HG03139 (cell line): ENCODE data around the gene MIDN.
"Not testable (repeated sequence)": the region's sequence is repeated elsewhere in the genome, so short reads cannot be mapped to it uniquely, and the experiment has no call there.

Experiments
- ATAC-seq: cut with Tn5 transposase; IDR thresholded peaks from one replicate; pipeline ENCODE4 v1.9.1; 2021; ENCODE audit not compliant: unreplicated experiment

Gene MIDN

DNA sequence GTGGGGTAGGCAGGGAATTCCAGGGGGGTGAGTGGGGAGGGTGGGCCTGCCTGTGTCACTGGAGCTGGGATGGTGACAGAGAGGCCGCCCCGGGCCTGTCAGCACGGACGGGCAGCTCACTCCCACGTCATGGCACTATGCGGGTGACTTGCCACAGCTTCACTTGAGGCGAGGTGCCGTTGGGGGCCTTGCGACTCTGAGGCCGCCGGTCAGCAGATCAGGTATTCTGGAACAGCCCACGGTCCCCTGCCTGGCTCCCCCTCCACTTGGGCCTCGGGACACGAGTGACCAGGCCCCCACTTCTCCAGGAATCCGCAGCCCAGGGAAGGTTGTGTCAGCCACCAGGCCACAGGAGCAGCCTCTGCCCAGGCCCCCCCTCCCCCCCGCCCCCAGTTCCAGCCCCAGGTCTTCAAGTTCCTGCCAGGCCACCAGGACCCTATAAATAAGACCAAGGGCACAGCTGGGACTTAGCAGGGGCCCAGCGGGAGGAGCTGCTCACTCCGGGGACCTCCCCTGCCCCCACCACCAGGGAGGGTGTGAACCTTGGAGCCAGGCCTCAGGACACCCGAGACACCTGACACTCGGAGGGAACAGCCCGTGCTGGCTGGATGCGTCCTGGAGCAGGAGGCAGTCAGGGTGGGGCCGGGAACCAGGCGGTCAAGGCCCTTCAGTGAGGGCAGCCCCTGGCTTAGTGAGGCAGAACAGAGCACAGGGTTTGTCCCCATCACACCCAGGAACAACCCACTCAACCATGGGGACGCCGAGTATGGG is 2.7 kb upstream of the MIDN start:
- ATAC-seq = no peak

DNA sequence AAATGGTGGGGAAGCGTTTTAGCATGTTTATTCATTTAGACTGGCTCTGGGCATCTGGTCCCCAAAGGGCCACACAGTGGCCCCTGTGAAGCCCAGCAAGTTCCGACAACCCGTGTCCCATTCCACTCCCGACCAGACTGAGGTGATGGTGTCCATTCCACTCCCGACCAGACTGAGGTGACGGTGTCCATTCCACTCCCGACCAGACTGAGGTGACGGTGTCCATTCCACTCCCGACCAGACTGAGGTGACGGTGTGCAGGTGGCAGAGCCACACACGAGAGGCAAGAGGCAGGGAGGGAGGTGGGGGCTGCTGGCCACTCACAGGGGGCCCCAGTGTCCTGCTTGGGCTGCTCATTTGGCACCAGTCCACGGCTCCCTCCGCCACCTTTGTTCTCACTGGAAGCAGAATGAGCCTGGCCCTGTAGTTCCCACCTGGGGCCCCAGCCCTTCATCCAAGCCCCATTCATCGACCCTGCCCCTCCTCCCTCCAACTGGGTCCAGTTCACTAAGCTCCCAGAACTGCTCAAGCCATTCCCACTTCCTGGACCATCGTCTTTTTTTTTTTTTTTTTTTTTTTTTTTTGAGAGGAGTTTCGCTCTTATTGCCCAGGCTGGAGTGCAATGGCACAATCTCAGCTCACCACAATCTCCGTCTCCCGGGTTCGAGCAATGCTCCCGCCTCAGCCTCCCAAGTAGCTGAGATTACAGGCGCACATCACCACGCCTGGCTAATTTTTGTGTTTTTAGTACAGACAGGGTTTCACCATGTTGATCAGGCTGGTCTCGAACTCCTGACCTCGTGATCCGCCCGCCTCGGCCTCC is 1.9 kb upstream of the MIDN start:
- ATAC-seq = not testable (repeated sequence)

DNA sequence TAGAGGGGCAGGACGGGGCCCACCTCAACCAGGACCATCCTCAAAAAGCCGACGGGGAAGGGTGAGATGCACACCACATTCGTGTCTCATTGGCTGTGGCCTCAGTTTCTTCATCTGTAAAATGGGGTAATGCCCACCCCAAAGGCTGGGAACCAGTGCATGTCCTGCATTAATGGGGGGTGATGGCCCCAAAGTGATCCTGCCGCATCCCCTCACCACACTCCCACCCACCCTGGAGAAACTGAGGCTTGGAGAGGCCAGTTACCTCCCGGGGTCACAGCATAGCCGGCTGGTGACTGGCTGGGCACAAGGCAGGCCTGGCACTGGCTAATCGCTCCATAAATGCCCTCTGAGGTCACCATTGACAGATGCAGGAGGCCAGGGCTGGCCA is 640 bp upstream of the MIDN start:
- ATAC-seq = no peak

DNA sequence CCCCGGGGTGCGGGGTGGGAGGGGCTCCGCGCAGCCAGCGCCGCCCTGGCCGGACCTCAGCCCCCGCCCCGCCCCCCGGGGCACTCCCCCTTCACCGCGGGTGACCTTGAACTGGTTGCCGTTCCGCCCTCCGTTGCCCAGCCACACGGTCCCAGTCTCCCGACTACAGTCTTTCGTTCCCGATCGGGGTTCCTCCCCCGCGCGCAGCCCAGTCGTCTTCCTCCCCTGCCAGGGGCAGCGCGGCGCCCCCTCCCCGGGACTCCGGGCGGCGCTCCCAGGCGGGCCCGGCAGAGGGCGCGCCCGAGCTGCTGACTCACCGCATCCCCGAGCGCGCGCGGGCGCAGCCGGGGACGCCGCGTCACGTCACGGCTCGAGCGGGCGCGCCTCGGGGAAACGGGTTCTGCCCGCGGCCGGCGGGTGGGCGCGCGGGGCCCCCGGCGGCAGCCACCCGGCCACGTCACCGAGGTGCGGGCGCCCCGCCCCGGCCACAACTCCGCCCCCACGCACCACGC is 459 bp downstream of the MIDN start:
- peak; percentile 20 for ATAC-seq

DNA sequence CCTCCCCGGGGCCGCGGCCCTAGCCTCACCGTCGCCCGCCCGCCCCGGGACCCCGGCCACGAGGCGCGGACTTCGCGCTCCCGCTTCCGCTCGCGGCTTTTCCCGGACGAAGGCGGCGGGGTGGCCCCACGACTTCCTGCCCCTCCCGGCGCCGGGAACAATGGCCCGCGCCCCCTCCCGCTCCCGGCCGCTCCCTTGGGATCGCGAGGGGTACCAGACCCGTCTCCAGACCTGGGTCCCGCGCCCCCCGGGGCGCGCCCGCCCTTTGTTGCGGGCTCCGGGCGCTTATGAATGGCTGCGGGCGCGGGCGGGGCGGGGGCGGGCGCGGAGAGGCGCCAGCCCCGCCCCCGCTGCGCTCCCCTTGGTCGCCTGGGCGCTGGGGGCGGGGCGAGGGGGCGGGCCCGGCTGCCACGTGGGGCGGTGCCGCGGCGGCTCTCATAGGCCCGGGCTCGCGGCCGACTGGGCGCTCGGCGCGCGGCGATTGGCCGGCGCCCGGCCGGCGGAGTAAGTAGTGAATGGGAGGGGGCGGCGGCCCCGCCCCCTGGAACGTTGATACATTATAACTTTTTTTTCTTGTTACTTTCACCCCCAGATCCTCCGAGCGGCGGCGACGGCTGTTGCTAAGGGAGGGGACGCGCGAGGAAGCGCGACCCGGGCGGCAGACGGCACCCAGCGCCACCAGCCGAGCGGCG is 1.1 kb downstream of the MIDN start:
- ATAC-seq = peak; percentile 40

DNA sequence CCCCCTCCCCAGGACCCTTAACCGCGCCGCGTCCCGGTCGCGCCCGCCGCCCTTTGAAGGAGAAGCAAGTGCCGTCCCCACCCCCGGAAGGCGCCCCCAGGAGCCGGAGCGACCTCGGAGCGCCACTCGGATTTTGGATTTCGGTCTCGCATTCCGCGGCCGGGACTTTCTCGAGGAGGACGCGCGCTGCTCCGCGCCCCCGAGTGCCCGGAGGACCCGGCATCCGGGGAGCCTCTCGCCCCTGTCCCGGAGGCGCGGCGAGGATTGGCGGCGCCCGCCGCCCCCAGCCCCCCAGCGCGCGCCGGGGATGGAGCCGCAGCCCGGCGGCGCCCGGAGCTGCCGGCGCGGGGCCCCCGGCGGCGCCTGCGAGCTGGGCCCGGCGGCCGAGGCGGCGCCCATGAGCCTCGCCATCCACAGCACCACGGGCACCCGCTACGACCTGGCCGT is 1.6 kb downstream of the MIDN start:
- ATAC-seq = no peak

DNA sequence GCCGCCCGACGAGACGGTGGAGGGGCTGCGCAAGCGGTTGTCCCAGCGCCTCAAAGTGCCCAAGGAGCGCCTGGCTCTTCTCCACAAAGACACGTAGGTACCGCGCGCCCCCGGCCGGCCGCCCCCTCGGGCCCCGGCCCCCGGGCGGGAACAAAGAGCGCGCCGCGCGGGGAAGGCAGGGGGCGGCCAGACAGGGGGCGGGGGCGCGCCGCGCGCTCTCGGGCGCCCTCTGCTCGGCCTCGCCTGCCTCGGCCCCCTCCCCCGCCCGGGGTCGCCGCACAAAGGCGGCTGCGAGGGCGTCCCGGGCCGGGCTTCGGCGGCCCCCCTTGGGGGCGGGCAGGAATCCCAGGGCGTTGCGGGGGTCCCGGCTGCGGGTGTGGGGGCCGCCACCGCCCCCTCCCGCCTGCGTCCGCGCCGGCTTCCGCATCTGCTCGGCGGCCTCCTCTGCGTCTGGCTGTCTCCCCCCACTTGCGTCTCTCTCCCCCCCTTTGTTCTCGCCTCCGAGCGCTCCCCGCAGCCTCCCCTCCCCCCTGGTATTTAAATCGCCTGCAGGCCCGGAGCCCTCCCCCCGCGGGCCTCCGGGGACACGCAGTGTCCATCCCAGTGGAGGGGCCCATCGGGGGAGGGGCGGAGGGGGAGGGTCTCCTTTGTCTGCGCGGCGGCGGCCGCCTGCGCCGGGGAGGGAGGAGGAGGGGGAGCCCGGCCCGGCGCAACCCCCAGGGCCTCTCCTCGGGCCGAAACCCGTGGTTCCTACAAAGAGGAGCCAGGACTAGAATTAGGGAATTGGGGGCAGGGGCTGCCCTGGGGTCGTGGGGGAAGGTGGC is 2.3 kb downstream of the MIDN start:
- ATAC-seq = no peak

DNA sequence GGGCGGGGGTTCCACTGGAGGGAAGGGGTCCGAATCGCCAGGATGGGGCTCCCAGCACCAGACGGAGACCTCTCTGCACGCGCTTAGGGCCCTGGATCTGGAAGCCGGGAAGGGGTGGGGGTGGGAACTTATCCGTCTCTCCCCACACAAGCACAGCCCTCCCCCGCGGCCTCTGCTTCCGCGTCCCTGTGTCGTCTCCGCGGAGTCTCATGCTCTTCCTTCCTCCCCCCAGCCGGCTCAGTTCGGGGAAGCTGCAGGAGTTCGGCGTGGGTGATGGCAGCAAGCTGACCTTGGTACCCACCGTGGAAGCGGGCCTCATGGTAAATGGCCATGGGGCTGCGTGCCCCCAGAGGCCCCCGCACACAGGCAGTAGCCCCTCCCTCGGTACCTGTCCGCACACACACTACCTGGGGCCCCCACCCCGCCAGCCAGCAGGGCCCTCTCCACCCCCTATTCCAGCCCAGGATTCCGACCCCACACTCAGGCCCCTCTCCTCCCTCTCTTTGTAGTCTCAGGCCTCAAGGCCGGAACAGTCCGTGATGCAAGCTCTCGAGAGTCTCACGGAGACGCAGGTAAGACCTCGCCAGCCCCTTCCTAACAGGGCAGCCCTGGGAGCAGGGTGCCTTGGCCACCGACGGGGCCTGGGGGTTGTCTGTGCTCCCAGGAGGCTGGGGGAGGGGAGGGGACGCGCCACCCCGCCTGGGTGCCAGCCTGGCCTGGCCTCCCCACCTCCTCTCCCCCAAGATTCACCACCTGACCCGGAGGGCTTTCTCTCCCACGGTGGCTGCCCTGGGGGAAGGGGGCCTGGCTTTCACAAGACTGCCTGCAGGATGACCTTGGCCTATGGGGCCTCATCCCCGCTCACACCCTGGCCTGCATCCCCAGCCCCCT is 3.2 kb downstream of the MIDN start:
- no peak for ATAC-seq

DNA sequence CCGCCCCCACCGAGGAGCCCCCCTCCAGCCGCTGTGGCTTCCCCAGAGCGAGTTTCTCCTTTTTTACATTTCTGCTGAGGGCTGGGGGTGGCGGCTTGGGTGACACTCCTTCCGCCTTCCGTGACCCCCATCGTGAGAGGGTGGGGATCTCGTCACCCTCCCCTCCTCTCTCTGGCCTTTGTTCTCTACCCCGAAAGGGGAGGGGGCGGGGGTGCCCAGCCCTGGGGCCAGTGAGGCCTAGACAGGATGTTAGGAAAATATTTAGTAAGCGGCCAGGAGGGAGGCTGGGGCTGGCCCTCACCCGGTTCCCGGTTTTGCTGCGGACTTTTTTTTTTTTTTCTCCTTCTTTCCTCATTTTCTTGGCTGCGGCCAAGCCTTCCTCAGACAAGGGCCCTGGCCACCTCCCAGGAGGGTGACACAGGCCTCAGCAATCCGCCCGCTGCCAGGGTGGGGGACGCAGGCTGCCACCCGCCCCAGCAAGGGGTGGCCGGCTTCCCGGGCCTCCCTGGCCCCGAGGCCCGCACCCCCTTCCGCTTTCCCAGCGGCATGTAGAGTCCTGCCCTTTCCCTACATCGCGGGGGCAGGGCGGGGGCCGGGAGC is 3.9 kb downstream of the MIDN start:
- ATAC-seq = no peak

DNA sequence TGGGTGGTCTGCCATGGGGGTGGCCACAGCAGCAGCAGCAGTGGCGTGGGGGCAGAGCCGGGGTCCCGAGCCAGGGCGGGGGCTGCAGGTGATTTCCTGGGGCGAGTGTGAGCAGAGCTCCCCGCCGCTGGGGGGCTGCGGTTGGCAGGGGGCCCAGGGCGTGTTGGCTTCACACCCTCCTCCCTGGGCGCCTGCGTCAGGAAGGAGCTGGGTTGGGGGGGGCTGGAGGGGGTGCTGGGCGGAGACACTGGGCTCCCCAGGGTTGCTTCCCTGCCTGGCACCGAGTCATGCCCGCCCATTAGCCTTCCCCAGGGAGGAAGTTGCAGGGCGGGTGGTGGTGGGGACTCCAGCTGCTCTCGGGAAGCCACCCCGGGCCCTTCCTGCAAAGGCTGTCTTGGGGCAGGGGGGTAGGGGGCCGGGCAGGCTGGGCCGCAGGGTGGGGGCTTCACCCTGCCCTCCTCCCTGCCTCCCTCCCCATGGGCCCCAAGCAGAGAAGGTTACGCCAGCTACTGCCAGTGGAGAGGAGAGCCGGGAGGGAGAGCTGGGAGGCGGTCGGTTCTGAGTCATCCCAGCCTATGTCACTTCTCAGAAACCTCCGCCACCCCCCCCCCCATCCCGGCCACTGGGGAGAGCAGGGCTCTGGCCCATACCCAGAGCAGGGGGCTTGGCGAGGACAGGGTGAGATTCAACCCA is 4.6 kb downstream of the MIDN start:
- no peak for ATAC-seq

DNA sequence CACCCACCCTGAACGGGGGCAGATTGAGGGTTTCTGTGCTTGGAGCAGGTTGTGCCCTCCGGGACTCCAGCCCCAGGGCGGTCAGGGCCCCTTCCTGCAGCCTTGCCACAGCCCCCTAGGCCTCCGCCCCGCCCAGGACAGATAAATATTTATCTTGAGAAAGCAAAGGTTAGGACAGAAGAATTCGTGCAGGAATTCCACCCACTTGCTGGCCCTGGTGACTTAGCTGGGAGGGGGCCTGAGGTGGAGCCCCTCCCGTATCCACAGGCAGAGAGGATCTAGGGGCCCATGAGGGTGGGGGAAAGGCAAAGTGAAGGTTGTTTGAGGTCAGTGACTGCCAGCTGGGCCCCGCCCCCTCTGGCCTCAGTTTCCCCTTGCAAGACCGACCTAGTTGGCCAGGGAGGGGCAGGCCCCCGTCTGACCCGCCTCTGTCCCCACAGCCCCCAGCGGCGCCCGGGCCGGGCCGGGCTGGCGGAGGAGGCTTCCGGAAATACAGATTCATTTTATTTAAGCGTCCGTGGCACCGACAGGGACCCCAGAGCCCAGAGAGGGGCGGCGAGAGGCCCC is 5.2 kb downstream of the MIDN start:
- no peak for ATAC-seq

DNA sequence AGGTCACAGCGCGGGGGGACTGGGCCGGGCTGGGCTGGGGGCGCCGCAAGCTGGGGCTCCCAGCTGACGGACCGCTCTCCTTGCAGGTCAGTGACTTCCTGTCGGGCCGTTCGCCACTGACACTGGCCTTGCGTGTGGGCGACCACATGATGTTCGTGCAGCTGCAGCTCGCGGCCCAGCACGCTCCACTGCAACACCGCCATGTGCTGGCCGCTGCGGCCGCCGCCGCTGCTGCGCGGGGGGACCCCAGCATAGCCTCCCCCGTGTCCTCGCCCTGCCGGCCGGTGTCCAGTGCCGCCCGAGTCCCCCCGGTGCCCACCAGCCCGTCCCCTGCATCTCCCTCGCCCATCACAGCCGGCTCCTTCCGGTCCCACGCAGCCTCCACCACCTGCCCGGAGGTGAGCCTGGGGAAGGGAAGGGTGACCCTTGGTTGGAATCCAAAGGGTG is 5.7 kb downstream of the MIDN start:
- no peak for ATAC-seq

DNA sequence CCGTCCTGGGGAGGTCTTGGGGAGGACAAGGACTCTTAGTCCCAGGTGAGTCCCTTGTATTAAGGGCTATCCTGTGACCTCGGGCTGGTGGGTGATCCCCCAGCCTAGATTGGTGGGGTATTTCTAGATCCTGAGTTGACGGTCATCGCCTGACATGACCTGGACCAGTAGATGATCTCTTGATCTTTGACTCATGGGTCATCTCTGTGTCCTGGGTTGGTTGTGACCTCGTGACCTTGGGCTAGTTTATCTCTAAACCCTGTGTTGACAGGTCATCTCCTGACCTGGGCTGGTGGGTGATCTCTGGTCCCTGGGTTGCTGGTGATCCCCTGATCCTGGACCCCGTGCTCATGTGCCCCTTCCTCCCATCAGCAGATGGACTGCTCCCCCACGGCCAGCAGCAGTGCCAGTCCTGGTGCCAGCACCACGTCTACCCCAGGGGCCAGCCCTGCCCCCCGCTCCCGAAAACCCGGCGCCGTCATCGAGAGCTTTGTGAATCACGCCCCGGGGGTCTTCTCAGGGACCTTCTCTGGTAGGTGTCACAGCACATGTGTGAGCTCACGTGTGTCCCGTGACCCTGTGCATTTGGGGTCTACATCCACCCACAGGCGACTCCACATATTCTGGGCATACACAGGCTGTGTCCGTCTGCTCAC is 6.3 kb downstream of the MIDN start:
- ATAC-seq = no peak

DNA sequence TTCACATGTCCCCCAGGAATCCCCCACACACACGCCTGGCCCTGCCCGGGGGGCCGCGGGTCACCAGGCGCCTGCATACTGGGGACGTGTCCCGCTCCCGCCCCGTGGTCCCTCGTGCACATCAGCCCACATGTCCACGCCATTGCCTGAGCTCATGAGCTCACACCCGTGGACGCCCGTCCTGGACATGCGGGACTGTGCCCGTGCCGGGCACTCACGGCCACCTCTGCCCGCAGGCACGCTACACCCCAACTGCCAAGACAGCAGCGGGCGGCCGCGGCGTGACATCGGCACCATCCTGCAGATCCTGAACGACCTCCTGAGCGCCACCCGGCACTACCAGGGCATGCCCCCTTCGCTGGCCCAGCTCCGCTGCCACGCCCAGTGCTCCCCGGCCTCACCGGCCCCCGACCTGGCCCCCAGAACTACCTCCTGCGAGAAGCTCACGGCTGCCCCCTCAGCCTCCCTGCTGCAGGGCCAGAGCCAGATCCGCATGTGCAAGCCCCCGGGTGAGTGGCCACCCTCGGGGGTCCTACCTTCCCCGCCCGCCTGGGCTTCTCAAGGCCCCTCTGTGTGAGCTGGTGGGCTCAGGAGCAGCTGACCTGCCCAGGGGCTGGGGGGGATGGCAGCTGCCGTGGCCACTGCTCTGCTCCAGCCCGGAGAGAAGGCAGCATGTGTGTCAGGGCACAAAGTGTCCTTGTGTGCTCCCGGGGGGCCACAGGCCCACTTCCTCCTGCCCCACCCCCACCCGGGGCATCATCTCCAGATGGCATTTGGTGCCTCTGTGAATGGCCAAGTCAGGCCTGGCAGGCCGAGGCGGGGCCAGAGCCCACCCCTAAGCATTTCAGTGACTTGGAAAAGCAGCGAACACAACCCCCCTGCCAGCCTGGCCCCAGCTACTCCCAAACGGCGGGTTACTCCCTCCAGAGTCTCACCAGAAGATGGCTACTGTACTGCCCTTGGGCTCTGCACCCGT is 7.1 kb downstream of the MIDN start:
- no peak for ATAC-seq

DNA sequence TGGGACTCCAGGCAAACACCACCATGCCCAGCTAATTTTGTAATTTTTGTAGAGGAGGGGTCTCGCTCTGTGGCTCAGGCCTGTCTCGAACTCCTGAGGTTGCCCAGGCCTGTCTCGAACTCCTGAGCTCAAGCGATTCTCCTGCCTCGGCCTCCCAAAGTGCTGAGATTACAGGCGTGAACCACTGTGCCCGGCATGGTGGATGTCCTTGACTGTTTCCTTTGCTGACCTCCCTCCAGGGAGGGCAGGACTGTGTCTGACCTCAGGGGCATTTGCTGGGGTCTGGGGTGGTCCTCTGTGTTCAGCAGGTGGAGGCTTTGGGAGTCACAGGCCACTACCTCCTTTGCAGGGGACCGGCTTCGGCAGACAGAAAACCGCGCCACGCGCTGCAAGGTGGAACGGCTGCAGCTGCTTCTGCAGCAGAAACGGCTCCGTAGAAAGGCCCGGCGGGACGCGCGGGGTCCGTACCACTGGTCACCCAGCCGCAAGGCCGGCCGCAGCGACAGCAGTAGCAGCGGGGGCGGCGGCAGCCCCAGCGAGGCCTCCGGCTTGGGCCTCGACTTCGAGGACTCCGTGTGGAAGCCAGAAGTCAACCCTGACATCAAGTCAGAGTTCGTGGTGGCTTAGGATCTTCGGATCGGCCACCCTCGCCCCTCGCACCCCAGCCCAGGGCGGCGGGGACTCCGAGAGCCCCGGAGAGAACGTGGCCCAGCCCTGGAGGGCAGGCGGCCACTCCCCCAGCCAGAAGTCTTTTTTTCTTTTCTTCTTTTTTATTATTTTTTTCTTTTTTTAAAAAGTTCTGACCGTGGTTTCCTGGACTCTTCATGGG is 8.5 kb downstream of the MIDN start:
- ATAC-seq = no peak
